Raji (cell line): ENCODE measurements around the gene PPM1H.
A peak's percentile ranks its signal among the peaks of the same experiment; 100 is the strongest.

Source experiments
- POLR2A ChIP-seq: IDR thresholded peaks from 2 replicates; pipeline ENCODE4 v1.6.1; 2011; ENCODE audit warnings: low read depth, low read length, control low read depth; ENCODE audit not compliant: insufficient read depth

PPM1H gene

DNA sequence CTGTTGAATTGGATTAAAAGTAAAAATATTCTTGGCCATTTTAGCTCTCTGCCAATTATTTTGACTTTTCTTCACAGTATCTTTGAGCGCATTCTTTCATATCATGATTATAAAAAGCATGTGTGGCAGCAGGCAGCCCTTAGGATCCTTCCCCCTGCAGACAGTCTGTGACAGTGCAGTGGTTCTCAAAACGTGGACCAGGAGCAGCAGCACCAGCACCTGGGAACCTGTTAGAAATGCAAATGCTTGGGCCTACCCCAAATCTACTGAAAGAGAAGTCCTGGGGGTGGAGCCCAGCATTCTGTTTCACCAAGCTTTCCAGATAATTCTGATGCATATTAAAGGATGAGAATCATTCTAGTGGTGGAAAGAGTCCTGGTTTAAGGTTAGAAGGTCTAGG lies 312.8 kb downstream of the PPM1H start:
- TF ChIP-seq POLR2A = no peak

DNA sequence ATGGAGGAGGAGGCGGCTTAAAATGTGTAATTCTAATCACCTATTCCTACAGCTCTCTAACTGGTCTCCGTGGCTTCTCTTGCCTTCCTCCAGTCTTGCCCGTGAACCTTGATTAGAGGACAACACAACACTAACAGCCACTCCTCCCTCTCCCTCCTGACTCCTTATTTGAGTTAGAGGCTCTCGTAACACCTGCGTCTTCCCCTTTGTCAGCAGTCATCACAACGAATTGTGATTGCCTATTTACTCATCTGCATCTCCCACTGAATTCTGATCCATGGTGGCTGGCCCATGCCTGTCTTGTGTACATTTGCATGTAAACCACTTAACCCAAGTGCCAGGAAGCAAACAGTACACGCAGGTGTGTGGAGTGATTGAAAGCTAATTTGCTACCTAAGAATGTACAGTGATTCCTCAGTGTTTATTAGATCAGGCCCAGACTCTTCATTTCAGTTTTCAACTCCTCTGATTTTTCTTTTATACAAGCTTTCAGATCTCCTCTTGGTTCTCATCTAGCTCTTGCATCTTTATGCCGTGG lies 313.8 kb downstream of the PPM1H start:
- TF ChIP-seq POLR2A = no peak

DNA sequence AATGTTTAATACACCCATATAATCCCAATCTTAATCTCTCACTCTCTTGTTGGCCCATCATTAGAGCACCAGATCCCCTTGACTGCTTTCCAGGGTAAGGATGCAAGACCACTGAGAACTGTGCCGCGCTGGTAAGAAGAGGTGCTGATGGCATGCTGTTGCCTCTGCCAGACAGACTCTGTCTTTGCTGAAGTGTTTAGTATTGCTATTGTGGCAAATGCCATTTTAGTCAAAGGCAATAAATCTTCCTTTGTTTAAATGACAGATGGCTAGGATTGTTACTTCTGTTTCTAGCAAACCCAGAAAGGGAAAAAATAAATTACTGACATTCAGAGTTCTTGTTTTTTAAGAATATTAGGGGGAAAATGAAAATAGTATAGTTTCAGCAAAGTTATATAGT lies 316.0 kb downstream of the PPM1H start:
- no peak for TF ChIP-seq POLR2A

DNA sequence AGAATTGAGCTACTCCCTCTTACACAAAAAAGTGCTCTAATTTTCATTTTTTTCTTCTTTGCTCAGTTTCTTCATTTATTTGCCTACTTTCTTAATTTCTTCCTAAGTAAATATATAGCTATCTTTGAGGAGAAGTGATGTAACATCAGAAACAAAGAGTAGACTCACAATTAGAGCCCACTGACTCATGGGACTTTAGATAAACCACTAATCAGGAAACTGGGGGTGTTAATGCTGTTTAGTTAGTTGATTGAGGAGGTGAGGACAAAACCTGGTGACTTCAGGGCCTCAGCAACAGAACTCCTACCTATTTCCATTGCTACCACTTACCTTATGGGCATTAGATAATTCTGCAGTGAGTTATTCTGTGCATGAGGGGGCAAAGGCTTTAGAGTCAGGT lies 316.6 kb downstream of the PPM1H start:
- no peak for TF ChIP-seq POLR2A

DNA sequence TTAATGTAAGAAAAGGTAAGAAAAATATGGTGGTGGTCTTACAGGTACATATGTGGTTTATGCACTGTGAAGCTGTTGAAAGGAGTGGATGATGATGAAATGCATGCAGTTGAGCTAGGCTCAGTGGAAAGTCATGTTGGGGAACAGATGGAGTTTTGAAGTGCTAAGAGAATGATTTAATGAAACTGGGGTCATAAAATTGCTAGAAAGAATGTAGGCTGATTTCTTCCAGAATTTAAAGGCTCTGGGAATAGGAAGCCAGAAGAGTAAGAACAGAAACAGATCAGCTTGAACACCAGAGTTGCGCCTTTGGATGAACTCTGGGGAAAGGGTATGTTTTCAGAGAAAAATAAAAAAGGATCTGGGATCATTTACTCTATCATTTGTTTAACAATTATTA lies 321.9 kb downstream of the PPM1H start:
- no peak for TF ChIP-seq POLR2A

DNA sequence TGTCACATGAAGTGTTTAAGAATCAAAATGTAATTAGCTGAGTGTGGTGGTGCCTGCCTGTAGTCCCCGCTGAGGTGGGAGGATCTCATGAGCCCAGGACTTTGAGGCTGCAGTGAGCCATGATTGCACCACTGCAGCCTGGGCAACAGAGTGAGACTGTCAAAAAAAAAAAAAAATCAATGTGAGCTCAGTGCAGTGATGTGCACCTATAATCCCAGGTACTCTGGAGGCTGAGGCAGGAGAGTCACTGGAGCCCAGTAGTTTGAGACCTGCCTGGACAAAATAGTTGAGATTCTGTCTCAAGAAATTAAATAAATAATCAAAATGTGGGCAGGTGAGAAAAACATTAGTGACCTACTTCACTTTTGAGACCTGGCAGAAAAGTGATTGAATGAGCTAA lies 328.3 kb downstream of the PPM1H start:
- TF ChIP-seq POLR2A = no peak

DNA sequence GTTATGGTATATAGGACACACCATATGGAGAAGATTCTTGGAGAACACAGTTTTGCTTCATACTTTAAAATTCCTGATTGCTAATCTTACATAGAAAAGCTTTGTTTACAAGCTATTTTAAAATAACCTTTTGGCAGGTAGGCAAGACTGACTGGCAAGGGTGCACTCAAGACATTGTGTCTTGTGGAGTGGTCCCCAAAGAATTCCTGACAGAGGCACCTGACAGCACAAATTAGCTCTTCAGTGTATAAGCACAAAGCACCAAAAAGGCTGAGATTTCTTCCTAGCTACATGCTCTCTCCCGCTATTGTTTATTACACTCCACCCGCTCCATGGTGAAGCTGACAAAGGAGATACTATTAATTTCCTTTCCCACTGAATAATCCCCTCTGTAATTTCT lies 329.0 kb downstream of the PPM1H start:
- no peak for TF ChIP-seq POLR2A

DNA sequence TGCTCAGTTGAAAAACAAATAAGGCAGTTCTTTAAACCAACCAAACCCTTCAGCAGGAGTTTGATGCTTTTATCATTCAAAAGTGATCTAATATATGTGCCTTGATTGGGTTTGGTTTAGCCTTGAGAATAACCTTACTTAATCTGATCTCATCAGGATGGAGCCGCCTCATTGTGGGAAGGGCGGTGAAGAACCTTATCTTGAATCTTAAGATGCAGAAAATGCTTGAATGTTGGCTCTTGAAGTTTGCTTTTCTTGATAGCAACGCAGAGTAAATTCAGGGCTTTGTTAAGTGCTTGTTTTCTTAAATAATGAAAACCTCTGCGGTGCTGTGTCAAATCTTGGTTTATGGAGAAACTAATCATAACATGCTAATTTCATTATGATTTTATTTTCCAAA lies 330.1 kb downstream of the PPM1H start:
- TF ChIP-seq POLR2A = no peak

DNA sequence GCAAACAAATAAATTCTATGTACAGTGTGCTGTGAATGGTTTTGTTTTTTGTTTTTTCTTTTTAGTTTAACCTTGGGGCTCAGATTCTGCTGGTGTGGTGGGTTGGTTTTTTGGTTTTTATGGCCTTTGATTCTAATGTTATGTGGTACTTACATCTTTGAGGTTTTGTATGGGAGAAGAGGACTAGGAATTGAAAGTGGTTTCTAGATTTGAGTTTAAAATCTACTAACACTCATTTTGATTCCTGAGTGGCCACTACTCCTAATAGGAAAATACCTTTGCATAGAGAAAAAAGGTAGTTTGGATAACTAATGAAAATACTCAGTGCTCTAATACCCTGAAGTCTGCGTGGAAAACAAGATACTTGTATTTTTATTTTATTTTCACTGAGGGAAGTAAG lies 330.6 kb downstream of the PPM1H start:
- no peak for TF ChIP-seq POLR2A

DNA sequence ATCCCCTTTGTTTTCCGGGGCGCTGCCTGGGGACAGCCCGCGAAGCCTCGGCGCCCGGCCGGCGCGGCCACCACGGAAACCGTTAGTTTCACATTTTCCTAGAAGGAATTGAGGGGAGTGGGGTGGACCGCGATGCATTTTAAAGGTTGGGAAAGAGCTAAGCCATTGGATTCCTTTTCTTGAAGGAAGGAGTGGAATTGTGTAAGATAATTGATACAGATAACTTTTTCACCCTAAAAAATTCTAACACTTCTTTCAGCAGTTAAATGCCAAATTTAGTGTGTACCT lies 331.2 kb downstream of the PPM1H start:
- no peak for TF ChIP-seq POLR2A

DNA sequence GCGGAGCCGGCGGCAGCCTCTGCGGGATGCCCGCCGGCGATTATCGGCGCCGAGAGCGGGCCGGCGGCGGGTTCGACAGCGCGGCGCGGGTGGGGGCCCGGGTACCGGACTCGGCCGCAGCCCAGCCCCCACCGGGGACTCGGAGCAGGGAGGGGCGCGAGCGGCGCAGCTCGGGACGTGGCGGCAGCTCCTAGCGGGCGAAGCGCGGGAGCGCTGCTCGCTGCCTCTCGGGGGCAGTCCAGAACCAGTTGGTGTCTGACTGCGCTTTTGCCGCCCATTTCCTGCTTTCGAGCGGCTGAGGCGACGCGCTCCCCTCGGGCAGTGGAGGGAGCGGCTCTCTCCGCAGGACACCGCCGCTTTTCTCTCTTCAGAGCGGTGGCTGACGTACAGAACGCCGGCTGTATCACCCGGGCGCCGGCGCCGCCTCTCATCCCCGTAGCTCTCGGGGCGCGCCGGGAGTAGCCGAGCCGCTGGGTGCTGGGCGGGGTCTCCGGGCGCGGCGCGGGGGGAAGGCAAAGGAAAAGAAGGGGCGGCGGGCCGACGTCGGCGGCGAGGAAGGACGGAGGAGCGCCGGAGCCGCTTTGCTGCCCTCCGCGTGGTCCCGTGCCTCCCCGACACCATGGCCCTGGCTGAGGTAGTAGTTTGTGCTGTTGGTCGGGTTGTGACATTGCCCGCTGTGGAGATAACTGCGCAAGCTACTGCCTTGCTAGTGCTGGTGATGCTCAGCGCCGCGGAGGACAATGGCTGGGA lies 331.7 kb downstream of the PPM1H start:
- peak; percentile 58 for TF ChIP-seq POLR2A

DNA sequence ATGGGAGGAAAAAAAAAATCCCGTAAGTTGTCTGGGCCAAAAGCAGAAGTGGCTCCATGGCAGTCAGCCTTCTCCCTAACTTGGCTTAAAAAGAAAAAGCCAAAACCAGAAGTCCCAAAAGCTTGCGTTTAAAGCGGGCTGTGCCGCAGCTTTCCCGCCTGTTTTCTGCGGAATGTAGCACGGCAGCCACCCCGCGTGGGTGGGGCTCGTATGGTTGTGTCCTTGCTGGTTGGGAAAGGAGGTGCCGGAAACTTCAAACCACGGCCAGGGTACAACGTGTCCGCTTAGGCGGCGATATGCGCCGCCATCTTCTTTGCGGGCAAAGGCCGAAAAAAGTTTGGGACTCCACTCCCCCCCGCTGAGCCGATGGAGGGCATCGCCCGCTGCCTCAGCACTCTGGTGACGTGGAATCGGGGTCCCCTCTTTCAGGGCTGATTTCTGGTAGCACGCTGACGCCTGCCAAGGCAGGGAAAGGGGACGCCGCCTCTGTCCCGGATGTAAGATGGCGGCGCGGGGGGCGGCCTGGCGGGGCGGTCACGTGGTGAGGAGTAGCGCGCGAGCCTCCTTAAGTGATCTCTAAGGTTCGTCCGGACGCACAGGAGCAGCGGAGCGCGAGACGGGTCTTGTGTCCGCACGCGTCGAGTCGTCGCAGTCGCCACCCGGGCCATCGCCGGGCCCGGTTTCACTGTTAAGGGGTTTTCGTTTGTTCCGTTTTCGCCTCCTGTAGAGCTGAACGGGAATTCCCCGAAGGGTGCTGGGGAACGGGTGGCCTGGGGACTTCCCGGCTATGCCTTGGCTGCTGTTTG lies 332.5 kb downstream of the PPM1H start:
- peak; percentile 80 for TF ChIP-seq POLR2A

DNA sequence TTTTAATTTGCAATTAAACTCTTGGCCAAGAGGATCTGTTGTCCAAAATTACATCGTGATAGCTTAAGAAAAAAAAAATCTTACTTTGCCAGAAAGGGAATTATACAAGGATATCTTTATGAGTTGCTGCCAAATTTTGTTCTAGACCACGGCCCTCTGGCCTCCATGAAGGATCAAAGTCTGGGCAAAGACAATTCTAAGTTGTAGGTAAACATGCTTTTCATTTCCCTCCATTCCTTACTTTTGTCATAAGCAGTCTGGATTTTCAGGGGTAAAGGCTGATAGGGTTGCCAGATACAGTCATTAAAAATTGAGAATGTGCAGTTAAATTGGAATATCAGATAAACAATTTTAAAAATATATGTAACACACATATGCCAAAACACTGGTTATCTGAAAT lies 333.2 kb downstream of the PPM1H start:
- TF ChIP-seq POLR2A = no peak

DNA sequence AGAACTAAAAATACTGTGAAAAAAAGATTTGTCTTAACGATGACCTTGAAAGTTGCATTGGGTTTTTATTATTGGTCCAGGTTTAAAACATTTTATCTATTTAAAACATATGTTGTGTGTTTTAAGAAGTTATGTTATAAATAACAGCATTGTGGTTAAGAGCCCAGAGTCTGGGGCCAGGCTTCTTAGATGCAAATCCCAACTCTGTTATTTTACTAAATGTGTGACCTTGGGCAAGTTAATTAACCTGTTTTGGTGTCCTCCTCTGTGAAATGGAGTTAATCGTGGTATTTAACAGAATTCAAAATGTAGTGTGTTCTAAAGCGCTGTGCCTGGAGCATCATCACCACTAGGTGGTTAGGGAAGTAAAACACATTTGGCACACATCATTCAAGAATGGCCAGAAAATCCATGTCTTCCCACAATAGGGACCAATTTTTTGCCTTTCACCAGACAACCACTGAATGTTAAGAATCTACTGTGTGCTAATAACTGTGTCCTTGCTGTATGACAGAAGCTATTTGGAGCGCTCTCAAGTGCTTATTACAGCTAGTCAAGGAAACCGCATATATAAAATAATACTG lies 335.0 kb downstream of the PPM1H start:
- TF ChIP-seq POLR2A = no peak

DNA sequence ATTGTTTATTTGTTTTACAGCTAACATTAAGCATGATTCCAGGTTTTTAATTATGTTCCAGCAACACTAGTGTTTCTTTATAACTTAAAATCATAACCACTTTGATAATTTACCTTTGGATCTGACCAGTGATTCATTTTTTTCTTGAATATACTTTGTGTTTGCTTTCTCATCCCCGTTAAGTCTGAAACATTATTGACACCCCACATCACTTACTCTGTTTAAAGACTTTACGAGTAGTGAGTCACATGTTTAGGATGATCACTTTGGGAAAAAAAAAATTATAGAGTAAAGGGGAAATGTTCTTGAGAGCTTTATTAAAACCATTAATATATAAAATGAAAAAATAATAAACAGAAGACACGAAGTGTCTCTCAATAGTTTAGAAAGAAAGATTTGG lies 336.1 kb downstream of the PPM1H start:
- no peak for TF ChIP-seq POLR2A

DNA sequence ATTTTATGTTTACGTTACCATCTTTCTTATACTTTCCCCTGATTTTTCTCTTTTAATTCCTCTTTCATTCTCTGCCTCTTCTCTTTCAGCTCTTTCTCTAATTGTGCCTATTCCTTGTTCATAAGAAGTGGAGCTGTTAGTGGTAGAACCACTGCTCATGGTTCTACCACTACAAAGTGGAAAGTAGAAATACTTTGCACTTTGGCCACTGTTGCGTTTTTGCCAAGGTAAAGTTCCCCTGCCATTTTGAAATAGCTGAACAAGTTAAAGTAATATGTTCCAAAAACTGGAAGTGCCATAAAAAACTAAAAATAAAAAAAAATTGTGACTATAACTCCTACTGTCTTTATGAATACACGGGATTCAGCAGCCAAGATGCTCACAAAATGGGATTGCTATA lies 337.7 kb downstream of the PPM1H start:
- TF ChIP-seq POLR2A = no peak
